ENCODE data around the gene KIAA0040.

- no peak for TF ChIP-seq CTCF (IDR thresholded peaks at IDR 0.05)
- no peak for TF ChIP-seq ZFX (IDR thresholded peaks at IDR 0.05; ENCODE audit: borderline replicate concordance)
Observed at GRCh38 chr1:175158170-175158591, 34.4 kb downstream of the KIAA0040 start.
